Esophagus squamous epithelium (tissue), 5 donors: ENCODE data around the gene CHST12. TPM values are rescaled to one million over a fixed set of nuclear protein-coding genes. Genes with fewer than 3 reads are reported as not detected.

Experiments used
- DNase-seq: peaks from one replicate; lab custom pipeline; 2025; lab: John Stamatoyannopoulos, UW
- H3K27ac ChIP-seq, 4 donors: fragments of 200-600 bp; sonication (generic); one replicate each; pipeline ENCODE4 v1.5.1; 2016 to 2019; ENCODE audit warnings: mild to moderate bottlenecking in 1 of 4
- H3K27me3 ChIP-seq, 4 donors: fragments of 200-600 bp; sonication (generic); 1 replicate in 3 of 4; 2 replicates in 1 of 4; pipeline versions ENCODE4 v1.5.1 to v1.6.0; 2017 to 2021; ENCODE audit warnings: antibody characterized with exemption in 1 of 4
- H3K36me3 ChIP-seq, 3 donors: fragments of 200-600 bp; sonication (generic); one replicate each; pipeline ENCODE4 v1.5.1; 2016 to 2019
- H3K4me1 ChIP-seq, 3 donors: fragments of 200-600 bp; sonication (generic); one replicate each; pipeline ENCODE4 v1.5.1; 2017 to 2019
- H3K4me3 ChIP-seq, 4 donors: fragments of 200-600 bp; sonication (generic); 1 replicate in 3 of 4; 2 replicates in 1 of 4; pipeline ENCODE4 v1.5.1; 2016 to 2019; ENCODE audit warnings: mild to moderate bottlenecking in 2 of 4, moderate library complexity in 1 of 4
- H3K9me3 ChIP-seq, 3 donors: fragments of 200-600 bp; sonication (generic); one replicate each; pipeline ENCODE4 v1.5.1; 2016 to 2019
- CTCF ChIP-seq, 6 experiments: fragments of 450-650 bp in 4 of 6; fragments of 200-600 bp in 2 of 6; sonication (generic) in 2 of 6; IDR thresholded peaks; one replicate each; pipeline ENCODE4 v1.5.1; 2016 to 2019; ENCODE audit warnings: antibody characterized with exemption in 6 of 6, mild to moderate bottlenecking in 4 of 6, moderate library complexity in 4 of 6
- POLR2A ChIP-seq, 4 donors: fragments of 450-650 bp; IDR thresholded peaks; one replicate each; pipeline ENCODE4 v1.6.1; 2017; ENCODE audit warnings: antibody characterized with exemption in 4 of 4, mild to moderate bottlenecking in 4 of 4, moderate library complexity in 3 of 4
- WGBS, 2 donors: methylation state at CpG; one replicate each; pipeline ENCODE4 v1.1.5; 2018; 5-methylcytosine and 5-hydroxymethylcytosine counted together
- intact Hi-C: fragments of 100-400 bp; cut with DNase I; formaldehyde crosslinking; loops from one replicate; pipeline ENCODE4 v1.15.0; 2022
- total RNA-seq, 4 donors: library from RNA; depleted of rRNA; stranded (reverse); fragments of >200 nt; gene quantifications; one replicate each; pipeline ENCODE4 v1.1.0, GENCODE V29; 2016
- donor health status: DM: yes; HTN: yes; CAD: no.

The CHST12 gene
- total RNA-seq, 4 donors from 2014 or later = 1.5 to 11.8 (median 5.0) TPM

GRCh38 chr7:2355705-2356008 lies 47.8 kb upstream of the CHST12 start:
- no peaks in the 10 kb centered on the region for H3K27me3 ChIP-seq
- H3K4me1 ChIP-seq = peaks cover 33 to 68% (median 42%) of the 10 kb centered on the region in 3 donors
- no peaks in the 10 kb centered on the region for H3K9me3 ChIP-seq
- no peak for DNase-seq
- peak overlapping the region; percentile 78 to 99 (median 96) for H3K4me3 ChIP-seq
- peaks cover 0 to 34% (median 2%) of the 10 kb centered on the region in 3 donors for H3K36me3 ChIP-seq
- no peak for TF ChIP-seq CTCF (IDR thresholded peaks at IDR 0.05)
- TF ChIP-seq POLR2A (IDR thresholded peaks at IDR 0.05) = no peak
- peak overlapping the region; percentile 95 to 99 (median 98) for H3K27ac ChIP-seq
- WGBS, 2 donors = 1 to 5% methylated on average over 9 of the region's 9 CpGs
- intact Hi-C loops = loop anchor here (10.0 kb wide), 1 partner anchor 111 kb away; the partner anchor contains the start of genes MRM2 and NUDT1

- Histone ChIP-seq H3K4me1 (peaks cover 33 to 81% (median 46%) of the 10 kb centered on the region in 3 donors), H3K36me3 (peaks cover 9 to 49% (median 12%) of the 10 kb centered on the region in 3 donors), H3K27ac (no peak overlapping the region), H3K4me3 (peak overlapping the region in 1 of 4 donors; percentile 15), H3K9me3 (no peaks in the 10 kb centered on the region), H3K27me3 (no peaks in the 10 kb centered on the region)
- WGBS, 2 donors = 49 to 56% methylated on average over 8 of the region's 8 CpGs
- intact Hi-C loops = loop anchor here (10.0 kb wide), 1 partner anchor 112 kb away; the partner anchor contains the start of genes MRM2 and NUDT1
- TF ChIP-seq CTCF (IDR thresholded peaks at IDR 0.05) = no peak
- TF ChIP-seq POLR2A (IDR thresholded peaks at IDR 0.05) = no peak
- DNase-seq = no peak
These were observed 46.2 kb upstream of the CHST12 start for GRCh38 chr7:2357165-2357564.

GRCh38 chr7:2357571-2357970 lies 45.8 kb upstream of the CHST12 start:
- no peak for TF ChIP-seq CTCF (IDR thresholded peaks at IDR 0.05)
- TF ChIP-seq POLR2A (IDR thresholded peaks at IDR 0.05) = no peak
- Histone ChIP-seq H3K4me3 (peak overlapping the region in 1 of 4 donors; percentile 15), H3K9me3 (no peaks in the 10 kb centered on the region), H3K4me1 (peaks cover 33 to 79% (median 46%) of the 10 kb centered on the region in 3 donors), H3K36me3 (peaks cover 13 to 53% (median 16%) of the 10 kb centered on the region in 3 donors), H3K27me3 (no peaks in the 10 kb centered on the region), H3K27ac (no peak overlapping the region)
- 44 to 60% methylated on average over 6 of the region's 6 CpGs for WGBS, 2 donors
- DNase-seq = no peak
- intact Hi-C loops = loop anchor here (10.0 kb wide), 1 partner anchor 113 kb away; the partner anchor contains the start of genes MRM2 and NUDT1

GRCh38 chr7:2358968-2359527 lies 44.4 kb upstream of the CHST12 start:
- no peaks in the 10 kb centered on the region for H3K27me3 ChIP-seq
- intact Hi-C loops = loop anchor here (10.0 kb wide), 1 partner anchor 114 kb away; the partner anchor contains the start of genes MRM2 and NUDT1
- H3K36me3 ChIP-seq = peaks cover 19 to 68% (median 29%) of the 10 kb centered on the region in 3 donors
- DNase-seq = no peak
- H3K27ac ChIP-seq = no peak overlapping the region
- no peaks in the 10 kb centered on the region for H3K9me3 ChIP-seq
- no peak for TF ChIP-seq POLR2A (IDR thresholded peaks at IDR 0.05)
- no peak for TF ChIP-seq CTCF (IDR thresholded peaks at IDR 0.05)
- peaks cover 26 to 67% (median 40%) of the 10 kb centered on the region in 3 donors for H3K4me1 ChIP-seq
- 42 to 54% methylated on average over 6 to 7 of the region's 8 CpGs for WGBS, 2 donors
- no peak overlapping the region for H3K4me3 ChIP-seq

- Histone ChIP-seq H3K27ac (no peak overlapping the region), H3K4me3 (no peak overlapping the region), H3K9me3 (no peaks in the 10 kb centered on the region), H3K4me1 (peaks cover 26 to 67% (median 40%) of the 10 kb centered on the region in 3 donors), H3K36me3 (peaks cover 24 to 73% (median 34%) of the 10 kb centered on the region in 3 donors), H3K27me3 (no peaks in the 10 kb centered on the region)
- TF ChIP-seq POLR2A (IDR thresholded peaks at IDR 0.05) (no peak), CTCF (IDR thresholded peaks at IDR 0.05) (no peak)
- intact Hi-C loops = loop anchor here (10.0 kb wide), 1 partner anchor 115 kb away; the partner anchor contains the start of genes MRM2 and NUDT1
- WGBS, 2 donors = 87 to 90% methylated on average over 8 to 11 of the region's 11 CpGs
- no peak for DNase-seq
These were observed 43.8 kb upstream of the CHST12 start for GRCh38 chr7:2359610-2360009.
